GM08714 (cell line): ENCODE measurements around the gene SPDYE17.
"Not testable (repeated sequence)": the region's sequence is repeated elsewhere in the genome, so short reads cannot be mapped to it uniquely, and the experiment has no call there.

Experiments used
- H3K4me3 ChIP-seq: fragments of 200-500 bp; sonication (Bioruptor generic); 2 replicates; pipeline ENCODE4 v1.5.1; 2014; ENCODE audit warnings: mild to moderate bottlenecking, low read length, inconsistent platforms

Gene SPDYE17

GRCh38 chr7:77032261-77032660, at the start of gene SPDYE17:
Gene SPDYE17 (minus strand): TSS chr7:77032361. CDS start chr7:77030570, 1,791 bp downstream.
- H3K4me3 ChIP-seq: not testable (repeated sequence)

- H3K4me3 ChIP-seq: not testable (repeated sequence)
These were observed 48.1 kb upstream of the SPDYE17 start for GRCh38 chr7:77080236-77080635.

- H3K4me3 ChIP-seq: not testable (repeated sequence)
These were observed 47.5 kb upstream of the SPDYE17 start for GRCh38 chr7:77079624-77080023.

GRCh38 chr7:77079112-77079511, 47.0 kb upstream of the SPDYE17 start:
- H3K4me3 ChIP-seq: not testable (repeated sequence)

- H3K4me3 ChIP-seq: not testable (repeated sequence)
These were observed 44.9 kb upstream of the SPDYE17 start for GRCh38 chr7:77077060-77077459.

- H3K4me3 ChIP-seq: not testable (repeated sequence)
These were observed 42.7 kb upstream of the SPDYE17 start for GRCh38 chr7:77074786-77075396.

- not testable (repeated sequence) for H3K4me3 ChIP-seq
These were observed 38.9 kb upstream of the SPDYE17 start for GRCh38 chr7:77071108-77071507.

- H3K4me3 ChIP-seq: not testable (repeated sequence)
These were observed 33.7 kb upstream of the SPDYE17 start for GRCh38 chr7:77065869-77066268.

- not testable (repeated sequence) for H3K4me3 ChIP-seq
These were observed 31.6 kb upstream of the SPDYE17 start for GRCh38 chr7:77063732-77064131.

- H3K4me3 ChIP-seq: not testable (repeated sequence)
These were observed 30.4 kb upstream of the SPDYE17 start, which contains the start of gene SPDYE18 for GRCh38 chr7:77062557-77062956. Gene SPDYE18 (minus strand): TSS chr7:77062558. CDS start chr7:77060512, 2,046 bp downstream.

GRCh38 chr7:77026349-77026748, 5.8 kb downstream of the SPDYE17 start:
- not testable (repeated sequence) for H3K4me3 ChIP-seq

- H3K4me3 ChIP-seq: not testable (repeated sequence)
These were observed 22.0 kb downstream of the SPDYE17 start for GRCh38 chr7:77010074-77010680.

- not testable (repeated sequence) for H3K4me3 ChIP-seq
These were observed 24.2 kb downstream of the SPDYE17 start for GRCh38 chr7:77008000-77008399.

GRCh38 chr7:77006127-77007110, 25.7 kb downstream of the SPDYE17 start:
- not testable (repeated sequence) for H3K4me3 ChIP-seq

- not testable (repeated sequence) for H3K4me3 ChIP-seq
These were observed 26.6 kb downstream of the SPDYE17 start for GRCh38 chr7:77005461-77006057.

- H3K4me3 ChIP-seq: not testable (repeated sequence)
These were observed 28.0 kb downstream of the SPDYE17 start for GRCh38 chr7:77004151-77004550.

- H3K4me3 ChIP-seq: not testable (repeated sequence)
These were observed 28.9 kb downstream of the SPDYE17 start for GRCh38 chr7:77003241-77003640.

GRCh38 chr7:77002678-77003233, 29.4 kb downstream of the SPDYE17 start:
- H3K4me3 ChIP-seq: not testable (repeated sequence)

- H3K4me3 ChIP-seq: not testable (repeated sequence)
These were observed 30.1 kb downstream of the SPDYE17 start for GRCh38 chr7:77002104-77002503.

- H3K4me3 ChIP-seq: not testable (repeated sequence)
These were observed 32.6 kb downstream of the SPDYE17 start for GRCh38 chr7:76999474-77000107.
